Erythroblast (primary cell): Measurements from ENCODE around the gene OPA1.
"Not testable (repeated sequence)": the region's sequence is repeated elsewhere in the genome, so short reads cannot be mapped to it uniquely, and the experiment has no call there.

Experiments
- GATA1 ChIP-seq: IDR thresholded peaks from 2 replicates; pipeline ENCODE4 v1.6.1; 2011; ENCODE audit warnings: low read depth, mild to moderate bottlenecking, control low read depth, low read length, moderate library complexity
- POLR2A ChIP-seq: IDR thresholded peaks from 2 replicates; pipeline ENCODE4 v1.6.1; 2011; ENCODE audit warnings: mild to moderate bottlenecking, low read length

- not testable (repeated sequence) for TF ChIP-seq POLR2A, GATA1
These were observed 17.5 kb downstream of the OPA1 start for GRCh38 chr3:193610516-193610915.
